Left ventricle myocardium superior (tissue), 1 donor: ENCODE data around the gene POLE. TPM values are rescaled to one million over a fixed set of nuclear protein-coding genes. Genes with fewer than 3 reads are reported as not detected.

Source experiments
- ATAC-seq: fragments of 200-7000 bp; cut with Tn5 transposase; one replicate; pipeline ENCODE4 v1.9.1; 2020; ENCODE audit warnings: mild to moderate bottlenecking, moderate library complexity
- DNase-seq: peaks from one replicate; pipeline ENCODE4 v3.0.0-alpha.2; 2020
- intact Hi-C: fragments of 100-400 bp; cut with micrococcal nuclease; formaldehyde crosslinking; loops from one replicate; pipeline ENCODE4 v1.11.0; 2022
- total RNA-seq: library from RNA; stranded (reverse); fragmentation: NEBNext Ultra II Directional; extraction: Animal tissue kit (Norgen Biotek cat#: 25700); gene quantifications from one replicate; pipeline ENCODE4 v1.2.1, GENCODE V29; 2021
- donor health status: DM: no; HTN: yes; CAD: no; lungs with severe emphysema.

The POLE gene
- total RNA-seq, 1 donor from 2014 or later = 13.0 TPM

DNA sequence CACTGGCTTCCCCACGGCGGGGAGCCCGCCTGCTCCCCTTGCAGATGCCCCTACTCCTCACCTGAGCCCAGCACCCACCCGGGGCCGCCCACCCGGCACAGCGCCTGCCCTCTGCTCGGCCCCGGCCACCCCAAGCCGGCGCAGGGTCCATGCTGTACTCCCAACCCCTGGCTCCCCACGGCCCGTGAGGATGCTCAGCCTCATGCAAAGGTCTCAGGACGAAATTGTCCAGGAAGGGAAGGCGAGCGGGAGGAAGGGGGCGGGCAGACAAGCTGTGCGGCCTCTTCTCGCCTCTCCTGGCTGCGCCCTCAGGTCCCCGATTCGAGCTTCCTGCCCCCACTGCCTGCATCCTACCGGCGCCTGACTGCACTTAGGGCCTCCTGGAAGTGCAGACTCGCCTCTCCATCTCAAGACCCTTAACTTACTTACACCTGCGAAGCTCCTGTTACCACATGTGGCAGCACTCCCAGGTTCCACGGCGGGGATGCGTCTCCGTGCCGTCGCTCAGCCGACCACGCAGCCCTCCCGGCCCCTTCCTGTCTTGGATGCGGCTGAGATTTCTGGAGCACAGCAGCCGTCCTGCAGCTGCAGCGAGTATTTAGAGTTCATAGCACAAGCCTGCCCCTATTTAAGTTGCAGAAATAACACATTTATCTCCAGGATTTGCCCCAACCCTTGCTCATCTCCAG, 94.7 kb downstream of the POLE start:
- intact Hi-C loops = no loop called here
- ATAC-seq = no peak

DNA sequence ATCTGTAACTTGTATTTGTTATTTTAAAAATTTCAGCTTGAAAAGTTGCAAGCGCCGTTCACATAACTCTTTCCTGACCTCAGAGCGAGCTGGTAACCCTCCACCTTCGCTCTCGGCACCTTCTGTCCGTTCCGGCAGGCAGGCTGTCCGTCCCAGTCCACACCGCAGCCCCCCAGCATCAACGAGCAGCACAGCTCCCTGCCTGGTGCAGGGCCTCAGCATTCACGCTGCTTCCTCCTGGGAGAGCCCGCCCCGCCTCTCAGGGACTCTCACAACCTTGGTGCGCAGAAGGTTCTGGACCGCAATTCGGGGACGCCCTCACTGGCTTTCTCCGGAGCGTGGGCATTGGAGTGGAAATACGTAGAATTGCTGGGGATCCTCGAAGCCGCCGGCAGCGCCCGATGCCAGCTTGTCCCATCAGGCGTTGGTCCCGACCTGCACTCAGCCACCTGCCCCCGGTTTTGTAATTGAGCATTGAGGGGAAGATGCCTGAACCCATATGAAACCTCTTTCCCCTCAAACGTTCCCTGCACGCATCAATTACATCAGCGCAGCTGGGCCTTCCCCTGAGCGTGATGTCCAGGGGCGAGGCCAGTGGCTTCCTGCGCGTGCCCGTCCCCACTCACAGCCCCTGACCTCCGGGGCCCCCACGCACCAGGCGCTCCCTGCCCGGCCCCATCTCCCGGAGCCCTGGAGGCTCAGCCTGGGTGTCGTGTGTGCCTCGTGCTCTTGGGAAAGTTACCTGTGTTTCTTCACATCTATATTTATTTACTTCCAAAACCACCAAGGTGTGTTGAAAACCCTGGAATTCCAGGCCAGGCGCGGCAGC, 95.8 kb downstream of the POLE start:
- DNase-seq (peak; percentile 20), ATAC-seq (no peak)
- intact Hi-C loops = no loop called here

More for the DNA sequence above, 94.7 kb downstream of the POLE start:
- DNase-seq = peak; percentile 12

DNA sequence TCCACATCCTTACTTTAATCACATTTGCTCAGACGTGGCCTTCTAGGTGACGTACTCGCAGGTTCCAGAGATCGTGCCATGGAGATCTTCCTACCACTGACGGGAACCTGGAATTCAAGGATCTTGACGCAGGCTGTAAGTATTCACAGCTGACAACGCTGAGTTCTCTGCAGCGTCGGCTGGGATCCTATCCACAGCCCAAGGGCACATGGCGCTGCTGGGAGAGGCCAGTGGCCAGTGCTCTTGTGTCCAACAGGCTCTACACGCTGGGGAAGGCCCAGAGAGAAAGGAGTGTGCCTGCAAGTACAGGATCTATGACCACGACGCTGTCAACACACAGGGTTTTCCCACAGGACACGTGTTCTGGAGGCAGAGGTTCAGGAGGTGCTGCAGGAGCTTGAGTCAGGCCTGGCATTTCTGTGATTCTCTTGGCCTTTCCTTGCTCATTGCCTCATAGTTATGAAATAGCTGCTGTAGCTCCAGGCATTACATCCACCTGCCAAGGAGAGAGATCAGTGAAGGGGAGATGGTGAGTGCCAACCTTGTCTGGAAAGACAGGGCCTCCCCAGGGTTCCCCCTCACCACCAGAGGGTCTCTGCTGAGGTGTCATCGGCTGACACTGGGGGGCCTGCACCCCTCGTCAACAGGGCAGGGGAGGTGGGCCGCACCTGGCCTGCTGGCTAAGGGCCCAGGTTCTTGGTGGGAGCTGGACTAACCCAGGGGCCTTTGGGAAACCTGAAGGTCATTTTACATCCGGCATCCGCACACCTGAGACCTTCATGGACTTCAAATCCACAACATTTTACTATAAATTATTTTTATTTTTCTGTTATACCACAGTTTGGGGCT, 98.1 kb downstream of the POLE start:
- ATAC-seq (no peak), DNase-seq (no peak)
- intact Hi-C loops = no loop called here

GRCh38 chr12:132588319-132588718, 98.8 kb downstream of the POLE start:
- ATAC-seq = no peak
- DNase-seq = no peak
- intact Hi-C loops = no loop called here

GRCh38 chr12:132587781-132588180, 99.4 kb downstream of the POLE start:
- intact Hi-C loops = no loop called here
- no peak for ATAC-seq
- no peak for DNase-seq

- ATAC-seq (no peak), DNase-seq (no peak)
- intact Hi-C loops = no loop called here
These were observed 100.2 kb downstream of the POLE start for GRCh38 chr12:132586929-132587328.

DNA sequence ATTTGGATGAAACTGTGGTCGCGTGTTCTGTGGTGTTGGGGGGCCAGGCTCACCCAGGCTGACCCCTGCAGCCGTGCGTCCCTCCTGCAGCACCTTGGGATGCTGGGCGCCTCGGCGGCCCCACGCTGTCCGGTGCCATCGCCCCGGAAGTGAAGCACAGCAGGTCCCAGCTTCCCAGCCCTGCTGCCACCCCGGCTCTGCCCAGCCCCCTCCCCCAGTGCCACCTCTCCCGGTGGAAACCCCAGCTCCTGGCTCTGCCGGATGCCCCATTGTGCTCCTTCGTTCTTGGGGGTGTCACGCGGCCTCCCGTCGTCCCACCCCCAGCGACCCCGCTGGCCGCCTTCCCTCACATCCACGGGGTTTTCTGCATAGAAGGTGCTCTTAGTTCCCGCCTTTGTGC, 102.0 kb downstream of the POLE start:
- no peak for DNase-seq
- ATAC-seq = no peak

GRCh38 chr12:132584429-132584828, 102.7 kb downstream of the POLE start:
- intact Hi-C loops = no loop called here
- ATAC-seq = no peak
- no peak for DNase-seq

More for the DNA sequence above, 102.0 kb downstream of the POLE start:
- intact Hi-C loops = no loop called here

GRCh38 chr12:132583736-132584135, 103.4 kb downstream of the POLE start:
- ATAC-seq (no peak), DNase-seq (no peak)
- intact Hi-C loops = no loop called here

GRCh38 chr12:132583411-132583710, 103.8 kb downstream of the POLE start:
- intact Hi-C loops = no loop called here
- ATAC-seq (no peak), DNase-seq (no peak)

DNA sequence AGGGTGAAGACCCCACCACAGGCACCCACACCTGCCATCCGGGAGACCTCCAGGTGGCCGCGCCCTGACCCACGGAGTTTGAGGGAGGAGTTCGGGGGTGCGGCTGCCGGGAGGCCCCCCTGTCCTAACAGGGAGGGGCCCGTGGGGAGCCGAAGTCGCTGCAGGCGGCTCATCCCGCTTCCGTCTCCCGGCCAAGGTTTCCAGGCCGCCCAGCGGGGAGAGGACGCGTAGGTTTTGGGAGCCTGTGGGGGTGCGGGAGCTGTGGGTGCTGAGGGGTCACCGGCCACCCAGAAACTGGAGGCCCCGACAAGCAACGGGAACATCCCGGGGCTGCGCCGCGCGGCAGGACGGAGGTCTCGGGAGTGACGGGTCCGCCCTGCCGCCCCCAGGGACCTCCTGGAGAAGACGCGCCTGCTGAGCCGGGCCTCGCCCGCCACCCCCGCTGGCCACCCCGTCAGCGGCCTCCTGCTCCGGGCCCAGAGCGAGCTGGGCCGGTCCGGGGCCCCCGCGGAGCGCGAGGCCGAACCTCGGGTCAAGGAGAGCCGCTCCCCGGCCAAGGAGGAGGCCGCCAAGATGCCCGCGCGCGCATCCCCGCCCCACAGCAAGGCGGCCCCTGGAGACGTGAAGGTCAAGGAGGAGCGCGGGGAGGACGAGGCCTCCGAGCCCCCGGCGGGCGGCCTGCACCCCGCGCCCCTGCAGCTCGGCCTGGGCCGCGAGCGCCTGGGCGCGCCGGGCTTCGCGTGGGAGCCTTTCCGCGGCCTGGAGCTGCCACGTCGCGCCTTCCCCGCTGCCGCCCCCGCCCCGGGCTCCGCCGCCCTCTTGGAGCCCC, 104.3 kb downstream of the POLE start:
- peak; percentile 15 for ATAC-seq
- DNase-seq = no peak
- intact Hi-C loops = no loop called here

DNA sequence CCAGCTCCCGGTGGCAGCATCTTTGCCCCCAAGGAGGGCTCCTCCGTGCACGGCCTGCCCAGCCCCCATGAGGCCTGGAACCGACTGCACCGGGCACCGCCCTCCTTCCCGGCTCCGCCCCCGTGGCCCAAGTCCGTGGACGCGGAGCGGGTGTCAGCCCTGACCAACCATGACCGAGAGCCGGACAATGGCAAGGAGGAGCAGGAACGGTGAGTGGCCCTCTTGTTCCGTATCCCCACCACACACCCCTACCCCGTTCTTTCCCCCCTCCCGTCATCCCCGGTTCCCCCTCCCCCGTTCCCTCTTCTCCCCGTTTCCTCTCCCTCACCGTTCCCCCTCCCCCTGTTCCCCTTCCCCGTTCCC, 105.1 kb downstream of the POLE start:
- ATAC-seq (peak; percentile 67), DNase-seq (peak; percentile 58)
- intact Hi-C loops = no loop called here

DNA sequence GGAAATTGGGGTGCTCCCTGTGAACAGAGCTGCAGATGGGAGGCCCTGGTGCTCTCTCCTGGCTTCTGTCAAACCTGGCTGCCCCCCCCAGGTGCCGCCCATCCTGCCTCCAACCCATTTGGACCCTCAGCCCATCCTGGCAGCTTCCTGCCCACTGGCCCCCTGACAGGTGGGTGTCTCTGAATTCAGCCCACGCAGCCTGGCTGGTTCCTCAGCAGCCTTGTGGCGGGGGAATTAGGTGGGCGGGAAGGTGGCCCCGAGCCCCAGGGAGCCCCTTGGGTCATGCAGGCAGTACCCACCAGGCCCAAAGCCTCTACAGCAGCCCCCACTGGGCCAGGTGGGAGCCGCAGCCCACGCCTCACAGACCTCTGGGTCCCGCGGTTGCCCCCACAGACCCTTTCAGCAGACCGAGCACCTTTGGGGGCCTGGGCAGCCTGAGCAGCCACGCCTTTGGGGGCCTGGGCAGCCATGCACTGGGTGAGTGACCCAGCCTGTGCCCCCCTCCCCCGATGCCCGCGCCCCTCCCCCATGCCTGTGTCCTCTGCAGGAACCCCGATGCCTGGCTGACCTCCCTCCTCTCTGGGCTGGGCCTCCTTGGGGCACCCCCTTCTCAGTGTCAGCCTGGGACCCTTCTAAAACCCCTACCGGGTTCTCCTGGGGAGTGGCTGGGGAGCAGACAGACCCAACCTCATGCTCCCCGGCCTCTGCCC, 105.6 kb downstream of the POLE start:
- ATAC-seq (peak; percentile 3), DNase-seq (no peak)
- intact Hi-C loops = no loop called here

DNA sequence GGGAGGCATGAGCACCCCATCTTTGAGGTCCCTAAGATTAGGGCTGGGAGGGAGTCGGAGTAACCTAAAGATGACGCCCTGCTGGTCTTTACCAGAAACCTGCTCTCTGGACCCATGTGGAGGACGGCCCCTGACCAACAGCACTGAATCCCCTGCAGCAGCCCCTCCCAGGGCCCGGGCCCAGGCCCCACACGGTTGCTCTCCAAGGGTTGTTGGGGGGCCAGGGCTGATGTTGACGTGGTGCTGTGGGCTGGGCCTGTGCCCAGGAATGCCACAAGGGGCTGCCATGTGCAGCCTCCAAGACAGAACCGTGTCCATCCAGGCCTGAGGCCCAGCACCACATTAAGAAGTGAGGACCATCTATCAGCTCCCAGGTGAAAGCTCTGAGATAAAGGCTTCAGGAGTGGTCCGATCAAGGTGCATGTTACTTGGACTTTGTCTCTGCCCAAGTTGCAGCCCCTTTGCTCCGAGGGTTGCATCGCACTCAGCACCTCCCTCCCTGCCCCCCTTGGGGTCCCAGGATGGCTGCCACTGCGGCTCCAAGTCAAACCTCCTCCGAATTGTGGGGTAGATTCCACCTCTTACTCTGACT, 106.3 kb downstream of the POLE start:
- ATAC-seq (no peak), DNase-seq (no peak)

DNA sequence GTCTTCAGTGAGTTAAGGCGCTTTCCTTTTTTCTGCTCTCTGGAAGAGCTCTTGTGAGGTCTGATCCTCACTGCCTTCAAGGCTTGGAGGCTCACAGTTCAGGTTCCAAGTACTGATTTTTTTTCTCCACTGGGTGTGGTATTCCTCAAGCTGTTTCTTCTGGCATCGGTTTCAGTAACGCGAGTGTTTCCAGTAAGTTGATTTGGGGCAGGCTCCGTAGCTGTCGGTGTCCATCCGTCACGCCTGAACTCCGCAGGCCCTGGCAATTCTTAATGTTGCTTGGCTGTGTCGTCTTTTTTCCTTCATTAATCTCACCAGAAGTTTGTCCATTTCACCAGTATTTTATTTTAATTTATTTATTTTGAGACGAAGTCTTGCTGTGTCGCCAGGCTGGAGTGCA, 107.4 kb downstream of the POLE start:
- peak; percentile 18 for ATAC-seq
- no peak for DNase-seq
- intact Hi-C loops = no loop called here

More for the DNA sequence above, 106.3 kb downstream of the POLE start:
- intact Hi-C loops = no loop called here

- ATAC-seq (no peak), DNase-seq (no peak)
- intact Hi-C loops = no loop called here
These were observed 108.3 kb downstream of the POLE start for GRCh38 chr12:132578826-132579225.

- DNase-seq (no peak), ATAC-seq (no peak)
- intact Hi-C loops = no loop called here
These were observed 109.0 kb downstream of the POLE start for GRCh38 chr12:132578118-132578517.

DNA sequence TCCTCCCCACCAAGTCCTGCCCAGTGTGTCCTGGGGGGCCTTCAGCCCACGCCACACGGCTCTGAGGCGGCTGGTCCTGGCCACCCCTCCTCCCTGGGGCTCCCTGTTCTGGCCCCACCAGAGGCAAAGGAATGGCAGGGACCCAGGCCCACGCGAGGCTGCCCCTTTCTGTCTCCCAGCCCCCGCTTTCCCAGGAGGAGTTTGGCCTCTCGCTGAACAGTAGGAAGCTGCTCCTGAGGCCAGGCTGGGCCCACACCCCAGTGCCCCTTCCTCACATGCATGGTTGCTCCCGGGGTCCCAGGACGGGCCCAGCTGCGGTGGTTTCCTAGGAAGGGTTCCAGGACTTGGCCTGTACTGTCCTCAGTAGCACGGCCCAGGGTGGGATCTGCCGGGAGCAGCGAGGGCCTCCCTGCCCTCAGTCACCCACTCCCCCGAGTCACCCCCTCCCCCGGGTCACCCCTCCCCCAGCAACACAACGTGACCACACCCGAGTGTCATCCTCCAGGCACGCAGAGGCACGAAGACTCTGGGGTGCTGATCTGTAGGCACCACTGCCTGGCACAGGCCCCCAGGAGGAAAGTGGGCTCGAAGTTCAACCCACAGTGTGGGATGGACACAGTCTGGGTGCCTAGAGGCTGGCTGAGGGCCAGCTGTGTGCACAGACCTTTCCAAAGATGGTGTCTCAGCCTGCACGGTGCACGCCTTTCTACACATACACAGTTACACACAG, 109.8 kb downstream of the POLE start:
- intact Hi-C loops = no loop called here
- DNase-seq (no peak), ATAC-seq (no peak)
